GM12878 (cell line): Measurements from ENCODE around the gene CDH4. TPM values are rescaled to one million over a fixed set of nuclear protein-coding genes. Genes with fewer than 3 reads are reported as not detected.

Experiments used
- ATAC-seq: fragments of 200-7000 bp; cut with Tn5 transposase; 3 replicates; pipeline ENCODE4 v1.9.1; 2020; ENCODE audit warnings: mild to moderate bottlenecking, moderate library complexity
- BruUV-seq: library from RNA; stranded (reverse); fragments of 400-500 nt; replicated peaks from 2 replicates; lab custom pipeline; 2021; lab: Mats Ljungman, UMichigan
- CTCF ChIA-PET: fragments of 300-600 bp; sonication (Branson Sonifier 250); formaldehyde crosslinking; extraction: SDS; loops from one replicate; lab custom pipeline; 2021; ENCODE audit warnings: inconsistent platforms; lab: Yijun Ruan, JAX
- POLR2A ChIA-PET: fragments of 350-600 bp; formaldehyde crosslinking; extraction: SDS; loops from one replicate; lab custom pipeline; 2021; ENCODE audit warnings: inconsistent platforms; lab: Charles Lee
- RAD21 ChIA-PET: fragments of 300-600 bp; sonication (Branson Sonifier 250); formaldehyde crosslinking; loops from one replicate; lab custom pipeline; 2023; ENCODE audit warnings: antibody characterized with exemption; ENCODE audit not compliant: unreplicated experiment; lab: Charles Lee
- SMC1A ChIA-PET: fragments of 300-600 bp; sonication (Branson Sonifier 250); formaldehyde crosslinking; loops from one replicate; lab custom pipeline; 2023; ENCODE audit not compliant: unreplicated experiment, uncharacterized antibody; lab: Charles Lee
- DNase-seq: peaks from one replicate; pipeline ENCODE4 v3.0.0-alpha.2; 2011; ENCODE audit warnings: low read depth, low spot score
- FAIRE-seq: peaks from 3 replicates; lab custom pipeline; 2011; peaks lifted over from hg19 to GRCh38; lab: Jason Lieb, UNC
- H2AFZ ChIP-seq: 2 replicates; pipeline ENCODE4 v1.6.0; 2011; ENCODE audit warnings: low read depth, low read length, control low read depth; ENCODE audit not compliant: control insufficient read depth
- H3K27ac ChIP-seq: 2 replicates; pipeline ENCODE4 v1.5.1; 2011; ENCODE audit warnings: control low read depth; ENCODE audit not compliant: control insufficient read depth, insufficient read depth
- H3K27me3 ChIP-seq, 2 experiments: replicated peaks in 1 of 2; 2 replicates each; pipeline versions ENCODE4 v1.6.0 to v1.6.1; 2011; ENCODE audit warnings: low read length in 1 of 2; ENCODE audit not compliant: control insufficient read depth in 2 of 2, insufficient read depth in 2 of 2
- H3K36me3 ChIP-seq, 2 experiments: 2 replicates each; pipeline ENCODE4 v1.5.1; 2011; ENCODE audit warnings: low read length in 1 of 2; ENCODE audit not compliant: control insufficient read depth in 2 of 2, insufficient read depth in 2 of 2
- H3K4me1 ChIP-seq: 2 replicates; pipeline ENCODE4 v1.6.1; 2011; ENCODE audit warnings: mild to moderate bottlenecking, low read length, moderate library complexity, mixed read lengths; ENCODE audit not compliant: control insufficient read depth, insufficient read depth
- H3K4me2 ChIP-seq: 2 replicates; pipeline ENCODE4 v1.6.0; 2011; ENCODE audit warnings: control low read depth; ENCODE audit not compliant: control insufficient read depth, insufficient read depth
- H3K4me3 ChIP-seq: fragments of 200-600 bp; sonication (generic); 2 replicates; pipeline ENCODE4 v1.5.1; 2016
- H3K79me2 ChIP-seq: 2 replicates; pipeline ENCODE4 v1.6.0; 2011; ENCODE audit warnings: low read length; ENCODE audit not compliant: control insufficient read depth, insufficient read depth
- H3K9ac ChIP-seq: 2 replicates; pipeline ENCODE4 v1.8.0; 2011; ENCODE audit warnings: low read length, control low read depth, mixed read lengths; ENCODE audit not compliant: control insufficient read depth, insufficient read depth
- H3K9me3 ChIP-seq: replicated peaks from 3 replicates; pipeline ENCODE4 v1.5.1; 2011; ENCODE audit warnings: mild to moderate bottlenecking, low read length; ENCODE audit not compliant: control insufficient read depth, insufficient read depth
- H4K20me1 ChIP-seq: 2 replicates; pipeline ENCODE4 v1.6.0; 2011; ENCODE audit not compliant: control insufficient read depth, insufficient read depth
- CEBPZ ChIP-seq: fragments of 150-350 bp; IDR thresholded peaks from 2 replicates; pipeline ENCODE4 v1.6.1; 2016; ENCODE audit warnings: low read depth, low read length
- CHD1 ChIP-seq: IDR thresholded peaks from 2 replicates; pipeline ENCODE4 v1.6.1; 2012; ENCODE audit warnings: low read depth, low read length, improper control_type of control experiment
- CREB1 ChIP-seq: IDR thresholded peaks from 2 replicates; pipeline ENCODE4 v1.6.1; 2012; ENCODE audit warnings: low read depth, mild to moderate bottlenecking, inconsistent platforms
- FOXM1 ChIP-seq: IDR thresholded peaks from 2 replicates; pipeline ENCODE4 v1.6.1; 2012; ENCODE audit warnings: low read depth, mild to moderate bottlenecking, inconsistent platforms, low read length, moderate library complexity
- MTA2 ChIP-seq: fragments of 450-650 bp; IDR thresholded peaks from 2 replicates; pipeline ENCODE4 v1.6.1; 2016; ENCODE audit warnings: low read depth, mild to moderate bottlenecking, moderate library complexity
- NFXL1 ChIP-seq: fragments of 450-650 bp; IDR thresholded peaks from 2 replicates; pipeline ENCODE4 v1.6.1; 2017; ENCODE audit warnings: antibody characterized with exemption, mild to moderate bottlenecking, borderline replicate concordance
- PBX3 ChIP-seq: IDR thresholded peaks from 2 replicates; pipeline ENCODE4 v1.6.1; 2011; ENCODE audit warnings: mild to moderate bottlenecking, low read depth, low read length, moderate library complexity; ENCODE audit not compliant: insufficient replicate concordance
- PKNOX1 ChIP-seq: fragments of 450-650 bp; IDR thresholded peaks from 2 replicates; pipeline ENCODE4 v1.6.1; 2016; ENCODE audit warnings: mild to moderate bottlenecking
- POLR2A ChIP-seq: IDR thresholded peaks from 2 replicates; pipeline ENCODE4 v1.6.1; 2011; ENCODE audit warnings: low read depth, mild to moderate bottlenecking, low read length
- POLR2AphosphoS5 ChIP-seq: IDR thresholded peaks from 2 replicates; pipeline ENCODE4 v1.6.1; 2011; ENCODE audit warnings: mild to moderate bottlenecking, low read length, inconsistent platforms
- RBBP5 ChIP-seq: fragments of 200-600 bp; sonication (generic); conservative IDR thresholded peaks from 2 replicates; pipeline ENCODE4 v1.6.1; 2016
- SMC3 ChIP-seq: IDR thresholded peaks from 2 replicates; pipeline ENCODE4 v1.6.1; 2011; ENCODE audit warnings: low read length, improper control_type of control experiment, borderline replicate concordance
- WGBS: methylation state at CpG from one replicate; pipeline ENCODE4 v1.1.6; 2016; ENCODE audit warnings: low lambda C conversion rate; ENCODE audit not compliant: insufficient replicate concordance, insufficient coverage; ENCODE audit errors: missing lambda C conversion rate; 5-methylcytosine and 5-hydroxymethylcytosine counted together
- in situ Hi-C: fragments of 300-500 bp; cut with MboI; formaldehyde crosslinking; loops from 9 replicates; pipeline ENCODE4 v1.14.3; 2018; ENCODE audit warnings: mixed read lengths
- intact Hi-C: fragments of 100-400 bp; cut with micrococcal nuclease; formaldehyde crosslinking; loops from one replicate; pipeline ENCODE4 v1.14.2; 2022; ENCODE audit not compliant: unreplicated experiment
- polyA plus RNA-seq, 11 experiments: library from polyadenylated mRNA; depleted of rRNA in 4 of 11; unstranded in 6 of 11; stranded (reverse) in 5 of 11; fragments of >200 nt; fragmentation: Nextera tagmentation in 4 of 11; fragmentation: Illumina TruSeq in 1 of 11; extraction: Ambion mirVana in 4 of 11; extraction: Trizol in 1 of 11; gene quantifications; 1 replicate in 1 of 11; 2 replicates in 10 of 11; pipeline versions ENCODE4 v1.2.1 to v1.2.3, GENCODE V29; 2011 to 2016; ENCODE audit warnings: inconsistent platforms in 2 of 11, missing spikeins in 2 of 11, low read depth in 1 of 11
- total RNA-seq, 4 experiments: library from RNA; depleted of rRNA in 3 of 4; stranded (reverse); fragments of >200 nt in 3 of 4; fragmentation: Illumina TruSeq in 1 of 4; extraction: Trizol in 1 of 4; gene quantifications; 2 replicates each; pipeline versions ENCODE4 v1.2.1 to v1.2.3, GENCODE V29; 2013 to 2021
- TF ChIP-seq, protein P1 (sequence below): fragments of 450-650 bp; IDR thresholded peaks from 2 replicates; pipeline ENCODE4 v1.6.1; 2018; ENCODE audit warnings: borderline replicate concordance, mild to moderate bottlenecking; ENCODE audit not compliant: partially characterized antibody

The CDH4 gene
- total and polyA plus RNA-seq, 10 of the 15 experiments (the other 5 are each of a cell fraction or from before 2014, with no cell fraction given) = not detected

GRCh38 chr20:61933481-61933950, 681.5 kb downstream of the CDH4 start:
- ChIA-PET POLR2A (no interaction called here), SMC1A (no interaction called here), CTCF (no interaction called here), RAD21 (no interaction called here)
- Histone ChIP-seq H3K9ac (no peak overlapping the region), H4K20me1 (no peaks in the 10 kb centered on the region), H3K36me3 (no peaks in the 10 kb centered on the region), H3K27ac (no peak overlapping the region), H3K4me1 (no peaks in the 10 kb centered on the region), H3K27me3 (no peaks in the 10 kb centered on the region), H2AFZ (no peak overlapping the region), H3K4me2 (no peak overlapping the region), H3K4me3 (no peak overlapping the region), H3K79me2 (no peaks in the 10 kb centered on the region), H3K9me3 (no peaks in the 10 kb centered on the region; the same call in 2 of the 3 replicates)
- ATAC-seq (no peak), FAIRE-seq (no peak), DNase-seq (no peak)
- WGBS = 48% methylated on average over 17 of the region's 17 CpGs
- intact Hi-C loops = no loop called here
- TF ChIP-seq PBX3 (no peak), RBBP5 (no peak), CREB1 (no peak), POLR2AphosphoS5 (no peak), NFXL1 (no peak), SMC3 (no peak), PKNOX1 (no peak), FOXM1 (no peak), POLR2A (no peak), CHD1 (no peak), MTA2 (no peak), CEBPZ (no peak)
- TF ChIP-seq, protein P1, sequence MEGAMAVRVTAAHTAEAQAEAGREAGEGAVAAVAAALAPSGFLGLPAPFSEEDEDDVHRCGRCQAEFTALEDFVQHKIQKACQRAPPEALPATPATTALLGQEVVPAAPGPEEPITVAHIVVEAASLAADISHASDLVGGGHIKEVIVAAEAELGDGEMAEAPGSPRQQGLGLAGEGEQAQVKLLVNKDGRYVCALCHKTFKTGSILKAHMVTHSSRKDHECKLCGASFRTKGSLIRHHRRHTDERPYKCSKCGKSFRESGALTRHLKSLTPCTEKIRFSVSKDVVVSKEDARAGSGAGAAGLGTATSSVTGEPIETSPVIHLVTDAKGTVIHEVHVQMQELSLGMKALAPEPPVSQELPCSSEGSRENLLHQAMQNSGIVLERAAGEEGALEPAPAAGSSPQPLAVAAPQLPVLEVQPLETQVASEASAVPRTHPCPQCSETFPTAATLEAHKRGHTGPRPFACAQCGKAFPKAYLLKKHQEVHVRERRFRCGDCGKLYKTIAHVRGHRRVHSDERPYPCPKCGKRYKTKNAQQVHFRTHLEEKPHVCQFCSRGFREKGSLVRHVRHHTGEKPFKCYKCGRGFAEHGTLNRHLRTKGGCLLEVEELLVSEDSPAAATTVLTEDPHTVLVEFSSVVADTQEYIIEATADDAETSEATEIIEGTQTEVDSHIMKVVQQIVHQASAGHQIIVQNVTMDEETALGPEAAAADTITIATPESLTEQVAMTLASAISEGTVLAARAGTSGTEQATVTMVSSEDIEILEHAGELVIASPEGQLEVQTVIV = no peak
- in situ Hi-C loops = no loop called here
- BruUV-seq = no TSS peak
